Gastrocnemius medialis (tissue), 4 donors: ENCODE results near the gene WDR70.

Experiments used
- POLR2A ChIP-seq, 2 donors: fragments of 450-650 bp; IDR thresholded peaks; one replicate each; pipeline ENCODE4 v1.6.1; 2017; ENCODE audit warnings: antibody characterized with exemption in 2 of 2, mild to moderate bottlenecking in 2 of 2, moderate library complexity in 2 of 2
- TF ChIP-seq, protein P1 (sequence below), 5 experiments: fragments of 450-650 bp in 3 of 5; fragments of 200-600 bp in 2 of 5; sonication (generic) in 2 of 5; IDR thresholded peaks in 4 of 5; conservative IDR thresholded peaks in 1 of 5; 1 replicate in 4 of 5; 2 replicates in 1 of 5; pipeline ENCODE4 v1.5.1; 2016 to 2019; ENCODE audit warnings: antibody characterized with exemption in 5 of 5, mild to moderate bottlenecking in 3 of 5, moderate library complexity in 3 of 5

DNA sequence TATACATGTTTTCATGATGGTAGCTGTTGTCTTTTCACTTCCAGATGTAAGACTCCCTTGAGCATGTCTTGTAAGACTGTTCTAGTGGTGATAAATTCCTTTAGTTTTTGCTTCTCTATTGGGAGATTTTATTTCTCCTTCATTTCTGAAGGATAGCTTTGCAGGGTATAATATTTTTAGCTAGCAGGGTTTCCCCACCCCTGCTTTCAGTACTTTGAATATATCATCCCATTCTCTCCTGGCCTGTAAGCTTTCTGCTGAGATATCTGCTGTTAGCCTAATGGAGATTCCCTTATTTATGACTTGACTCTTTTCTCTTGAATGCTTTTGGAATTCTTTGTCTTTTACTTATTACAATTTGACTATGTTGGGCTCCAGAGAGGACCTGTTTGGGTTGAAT lies 249.8 kb downstream of the WDR70 start:
- TF ChIP-seq, protein P1, sequence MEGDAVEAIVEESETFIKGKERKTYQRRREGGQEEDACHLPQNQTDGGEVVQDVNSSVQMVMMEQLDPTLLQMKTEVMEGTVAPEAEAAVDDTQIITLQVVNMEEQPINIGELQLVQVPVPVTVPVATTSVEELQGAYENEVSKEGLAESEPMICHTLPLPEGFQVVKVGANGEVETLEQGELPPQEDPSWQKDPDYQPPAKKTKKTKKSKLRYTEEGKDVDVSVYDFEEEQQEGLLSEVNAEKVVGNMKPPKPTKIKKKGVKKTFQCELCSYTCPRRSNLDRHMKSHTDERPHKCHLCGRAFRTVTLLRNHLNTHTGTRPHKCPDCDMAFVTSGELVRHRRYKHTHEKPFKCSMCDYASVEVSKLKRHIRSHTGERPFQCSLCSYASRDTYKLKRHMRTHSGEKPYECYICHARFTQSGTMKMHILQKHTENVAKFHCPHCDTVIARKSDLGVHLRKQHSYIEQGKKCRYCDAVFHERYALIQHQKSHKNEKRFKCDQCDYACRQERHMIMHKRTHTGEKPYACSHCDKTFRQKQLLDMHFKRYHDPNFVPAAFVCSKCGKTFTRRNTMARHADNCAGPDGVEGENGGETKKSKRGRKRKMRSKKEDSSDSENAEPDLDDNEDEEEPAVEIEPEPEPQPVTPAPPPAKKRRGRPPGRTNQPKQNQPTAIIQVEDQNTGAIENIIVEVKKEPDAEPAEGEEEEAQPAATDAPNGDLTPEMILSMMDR (IDR thresholded peaks at IDR 0.05 in 4 of 5, conservative IDR thresholded peaks at IDR 0.05 in 1 of 5) = no peak
- no peak for TF ChIP-seq POLR2A (IDR thresholded peaks at IDR 0.05)
